Loucy (cell line): ENCODE measurements around the gene TSPAN3.

Experiments
- H2AFZ ChIP-seq: fragments of 200-600 bp; sonication (generic); 2 replicates; pipeline ENCODE4 v1.6.0; 2016; ENCODE audit warnings: antibody characterized with exemption, mild to moderate bottlenecking, low read length, moderate library complexity
- H3F3A ChIP-seq: fragments of 200-600 bp; 2 replicates; pipeline ENCODE4 v1.6.0; 2016; ENCODE audit warnings: antibody characterized with exemption, low read depth, mild to moderate bottlenecking
- H3K27me3 ChIP-seq: fragments of 200-600 bp; sonication (generic); 2 replicates; pipeline ENCODE4 v1.6.1; 2014; ENCODE audit warnings: low read length, mild to moderate bottlenecking; ENCODE audit not compliant: insufficient read depth, poor library complexity, severe bottlenecking
- H3K36me3 ChIP-seq: fragments of 200-600 bp; sonication (generic); 2 replicates; pipeline ENCODE4 v1.6.1; 2016; ENCODE audit warnings: low read length; ENCODE audit not compliant: insufficient read depth
- H3K4me1 ChIP-seq: fragments of 200-600 bp; sonication (generic); 2 replicates; pipeline ENCODE4 v1.5.1; 2014; ENCODE audit warnings: low read length, mild to moderate bottlenecking; ENCODE audit not compliant: insufficient read depth, poor library complexity, severe bottlenecking
- H3K4me2 ChIP-seq: fragments of 200-600 bp; sonication (generic); 2 replicates; pipeline ENCODE4 v1.6.0; 2014; ENCODE audit warnings: antibody characterized with exemption, low read length, low read depth, mild to moderate bottlenecking; ENCODE audit not compliant: poor library complexity, severe bottlenecking
- H3K4me3 ChIP-seq: fragments of 200-600 bp; sonication (generic); 2 replicates; pipeline ENCODE4 v1.5.1; 2014; ENCODE audit warnings: low read length, mild to moderate bottlenecking, mixed read lengths; ENCODE audit not compliant: poor library complexity, severe bottlenecking
- H3K79me2 ChIP-seq: fragments of 200-600 bp; sonication (generic); 2 replicates; pipeline ENCODE4 v1.6.1; 2014; ENCODE audit warnings: low read length; ENCODE audit not compliant: insufficient read depth
- H3K9ac ChIP-seq: fragments of 200-600 bp; sonication (generic); 2 replicates; pipeline ENCODE4 v1.6.0; 2014; ENCODE audit warnings: mild to moderate bottlenecking, low read depth, low read length, moderate library complexity; ENCODE audit not compliant: poor library complexity, severe bottlenecking
- H3K9me2 ChIP-seq: fragments of 200-600 bp; sonication (generic); replicated peaks from 2 replicates; pipeline ENCODE4 v1.6.1; 2016; ENCODE audit warnings: low read depth, low read length, mixed read lengths
- H3K9me3 ChIP-seq: fragments of 200-600 bp; sonication (generic); 2 replicates; pipeline ENCODE4 v1.6.1; 2014; ENCODE audit warnings: mild to moderate bottlenecking, antibody characterized with exemption, low read length, low read depth; ENCODE audit not compliant: insufficient read depth
- H4K20me1 ChIP-seq: fragments of 200-600 bp; sonication (generic); 2 replicates; pipeline ENCODE4 v1.6.0; 2014; ENCODE audit warnings: antibody characterized with exemption, low read length, mild to moderate bottlenecking; ENCODE audit not compliant: insufficient read depth, poor library complexity, severe bottlenecking
- EZH2phosphoT487 ChIP-seq: fragments of 200-600 bp; IDR thresholded peaks from 2 replicates; pipeline ENCODE4 v1.6.1; 2018; ENCODE audit warnings: antibody characterized with exemption, mild to moderate bottlenecking, moderate library complexity, borderline replicate concordance
- TF ChIP-seq, protein P1 (sequence below): fragments of 200-600 bp; sonication (generic); conservative IDR thresholded peaks from 2 replicates; pipeline ENCODE4 v1.5.1; 2014; ENCODE audit warnings: mild to moderate bottlenecking, antibody characterized with exemption, low read length

Gene TSPAN3

DNA sequence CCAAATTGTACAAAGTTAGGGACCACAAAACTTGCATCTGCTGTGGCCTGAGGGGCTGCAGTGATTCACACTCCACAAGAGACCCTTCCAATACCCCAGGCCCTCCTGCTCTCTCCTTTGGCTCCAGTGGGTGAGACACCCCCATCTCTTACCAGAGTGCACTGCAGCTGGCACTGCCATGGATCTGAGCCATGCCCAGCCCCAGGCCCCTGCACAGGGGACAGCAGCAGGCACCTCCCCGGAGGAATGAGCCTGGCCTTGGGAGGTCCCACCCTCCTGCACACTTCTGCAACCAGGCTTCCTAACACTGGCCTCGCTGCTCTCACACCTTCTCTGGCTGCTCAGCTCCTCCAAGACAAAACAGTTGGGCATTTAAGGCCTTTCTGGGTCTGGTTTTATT is 16.3 kb upstream of the TSPAN3 start:
- Histone ChIP-seq H3K4me3 (no peak overlapping the region), H3K4me1 (peaks cover 9% of the 10 kb centered on the region), H2AFZ (no peak overlapping the region), H3K9me2 (no peaks in the 10 kb centered on the region), H3K27me3 (no peaks in the 10 kb centered on the region), H3K4me2 (no peak overlapping the region), H4K20me1 (no peaks in the 10 kb centered on the region), H3K9me3 (no peaks in the 10 kb centered on the region), H3F3A (no peaks in the 10 kb centered on the region), H3K36me3 (no peaks in the 10 kb centered on the region), H3K79me2 (no peaks in the 10 kb centered on the region), H3K9ac (no peak overlapping the region)
- TF ChIP-seq EZH2phosphoT487 = no peak
- TF ChIP-seq, protein P1, sequence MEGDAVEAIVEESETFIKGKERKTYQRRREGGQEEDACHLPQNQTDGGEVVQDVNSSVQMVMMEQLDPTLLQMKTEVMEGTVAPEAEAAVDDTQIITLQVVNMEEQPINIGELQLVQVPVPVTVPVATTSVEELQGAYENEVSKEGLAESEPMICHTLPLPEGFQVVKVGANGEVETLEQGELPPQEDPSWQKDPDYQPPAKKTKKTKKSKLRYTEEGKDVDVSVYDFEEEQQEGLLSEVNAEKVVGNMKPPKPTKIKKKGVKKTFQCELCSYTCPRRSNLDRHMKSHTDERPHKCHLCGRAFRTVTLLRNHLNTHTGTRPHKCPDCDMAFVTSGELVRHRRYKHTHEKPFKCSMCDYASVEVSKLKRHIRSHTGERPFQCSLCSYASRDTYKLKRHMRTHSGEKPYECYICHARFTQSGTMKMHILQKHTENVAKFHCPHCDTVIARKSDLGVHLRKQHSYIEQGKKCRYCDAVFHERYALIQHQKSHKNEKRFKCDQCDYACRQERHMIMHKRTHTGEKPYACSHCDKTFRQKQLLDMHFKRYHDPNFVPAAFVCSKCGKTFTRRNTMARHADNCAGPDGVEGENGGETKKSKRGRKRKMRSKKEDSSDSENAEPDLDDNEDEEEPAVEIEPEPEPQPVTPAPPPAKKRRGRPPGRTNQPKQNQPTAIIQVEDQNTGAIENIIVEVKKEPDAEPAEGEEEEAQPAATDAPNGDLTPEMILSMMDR = no peak

DNA sequence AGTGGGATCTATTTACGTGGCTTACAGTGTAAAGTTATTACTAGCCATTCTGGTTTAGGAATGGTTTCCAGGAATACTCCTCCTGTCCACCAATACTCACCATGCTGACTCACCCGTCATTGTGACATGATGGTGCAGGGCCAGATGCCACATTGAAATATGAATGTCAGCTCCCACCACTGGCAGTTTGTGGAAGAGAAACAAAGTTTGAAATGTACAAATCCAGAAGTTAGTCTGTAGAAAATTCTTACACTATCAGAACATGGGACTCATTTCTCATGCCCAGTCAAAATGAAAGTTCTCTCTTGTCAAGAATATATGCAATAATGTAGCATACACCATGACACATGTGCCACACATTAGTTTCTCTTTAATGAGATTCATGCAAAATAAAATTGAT is 14.4 kb upstream of the TSPAN3 start:
- H3K9me2 ChIP-seq = no peaks in the 10 kb centered on the region
- H4K20me1 ChIP-seq = no peaks in the 10 kb centered on the region
- H3K36me3 ChIP-seq = no peaks in the 10 kb centered on the region
- TF ChIP-seq EZH2phosphoT487 = no peak
- H2AFZ ChIP-seq = no peak overlapping the region
- H3K27me3 ChIP-seq = no peaks in the 10 kb centered on the region
- H3K4me3 ChIP-seq = no peak overlapping the region
- no peak overlapping the region for H3K9ac ChIP-seq
- H3F3A ChIP-seq = no peaks in the 10 kb centered on the region
- no peak overlapping the region for H3K4me2 ChIP-seq
- no peaks in the 10 kb centered on the region for H3K9me3 ChIP-seq
- H3K4me1 ChIP-seq = peaks cover 9% of the 10 kb centered on the region
- no peaks in the 10 kb centered on the region for H3K79me2 ChIP-seq

DNA sequence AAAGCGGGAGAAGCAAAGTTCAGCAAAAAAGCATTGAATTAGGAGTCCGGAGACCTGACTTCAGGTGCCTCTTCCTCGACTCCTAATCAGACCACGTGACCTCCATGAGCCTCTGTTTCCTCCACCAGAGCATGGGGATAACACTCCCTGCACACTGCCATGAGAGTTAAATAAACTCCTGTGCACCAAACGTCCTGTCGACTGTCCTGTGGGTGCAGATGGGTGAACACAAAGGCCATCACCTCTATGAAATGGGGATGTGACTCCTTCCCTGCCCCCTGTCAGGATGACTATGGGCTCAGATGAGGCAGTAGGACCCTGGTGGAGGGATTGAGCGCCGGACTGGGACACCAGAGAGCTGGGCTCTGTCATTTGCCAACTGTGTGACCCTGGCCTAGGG is 13.5 kb upstream of the TSPAN3 start:
- Histone ChIP-seq H3F3A (no peaks in the 10 kb centered on the region), H3K4me1 (peaks cover 9% of the 10 kb centered on the region), H3K4me3 (peak overlapping the region; percentile 64), H2AFZ (peak overlapping the region; percentile 92), H3K9me3 (no peaks in the 10 kb centered on the region), H3K79me2 (no peaks in the 10 kb centered on the region), H3K36me3 (no peaks in the 10 kb centered on the region), H3K4me2 (peak overlapping the region; percentile 34), H4K20me1 (no peaks in the 10 kb centered on the region), H3K9ac (no peak overlapping the region), H3K27me3 (no peaks in the 10 kb centered on the region), H3K9me2 (no peaks in the 10 kb centered on the region)
- TF ChIP-seq, protein P1 = no peak
- no peak for TF ChIP-seq EZH2phosphoT487

DNA sequence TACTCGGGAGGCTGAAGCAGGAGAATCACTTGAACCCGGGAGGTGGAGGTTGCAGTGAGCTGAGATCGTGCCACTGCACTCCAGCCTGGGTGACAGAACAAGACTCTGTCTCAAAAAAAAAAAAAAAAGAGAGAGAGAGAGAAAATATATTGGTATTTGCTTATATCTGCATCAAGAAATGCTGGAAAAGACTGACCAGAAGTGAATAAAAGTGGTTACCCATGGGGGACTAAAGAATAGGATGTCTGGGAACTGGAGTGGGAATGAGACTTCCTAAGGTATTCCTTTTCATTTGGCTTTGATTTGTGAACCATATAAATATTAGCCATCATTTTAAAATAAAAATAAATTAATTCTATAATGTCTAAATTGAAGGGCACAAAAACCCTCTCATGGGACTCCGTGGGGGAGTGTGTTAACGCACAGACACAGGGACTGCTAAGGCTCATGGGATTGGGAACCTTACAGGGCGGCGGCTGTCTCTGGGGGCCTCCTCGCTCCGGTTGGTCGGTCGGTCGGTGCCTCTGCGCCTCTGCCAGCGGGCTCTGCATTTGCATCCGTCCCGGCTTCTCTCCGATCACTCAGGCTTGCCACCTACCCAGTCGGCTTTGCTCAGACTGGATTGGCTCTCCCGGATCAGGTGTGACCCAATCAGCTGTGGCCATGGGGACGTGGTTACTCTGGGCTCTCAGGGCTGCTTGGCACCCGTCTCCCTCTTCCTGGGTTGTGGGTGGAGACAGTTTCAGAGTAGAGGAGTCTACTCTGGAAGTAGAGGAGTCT is 12.7 kb upstream of the TSPAN3 start:
- H3K9me3 ChIP-seq = no peaks in the 10 kb centered on the region
- peak overlapping the region; percentile 34 for H3K4me2 ChIP-seq
- H3K4me3 ChIP-seq = peak overlapping the region; percentile 64
- no peaks in the 10 kb centered on the region for H3K9me2 ChIP-seq
- H2AFZ ChIP-seq = peak overlapping the region; percentile 92
- no peaks in the 10 kb centered on the region for H3F3A ChIP-seq
- no peaks in the 10 kb centered on the region for H3K79me2 ChIP-seq
- H4K20me1 ChIP-seq = no peaks in the 10 kb centered on the region
- H3K4me1 ChIP-seq = peaks cover 9% of the 10 kb centered on the region
- no peaks in the 10 kb centered on the region for H3K27me3 ChIP-seq
- TF ChIP-seq EZH2phosphoT487 = no peak
- TF ChIP-seq, protein P1 = no peak
- peak overlapping the region; percentile 47 for H3K9ac ChIP-seq
- H3K36me3 ChIP-seq = no peaks in the 10 kb centered on the region
